Upper lobe of left lung (tissue), 6 donors: ENCODE measurements around the gene ZNF225. TPM values are rescaled to one million over a fixed set of nuclear protein-coding genes. Genes with fewer than 3 reads are reported as not detected.

Experiments
- ATAC-seq, 2 donors: fragments of 200-7000 bp; cut with Tn5 transposase; one replicate each; pipeline ENCODE4 v1.9.1; 2022; ENCODE audit warnings: mild to moderate bottlenecking in 2 of 2, moderate library complexity in 2 of 2; ENCODE audit not compliant: low FRiP score in 2 of 2
- DNase-seq, 2 donors: peaks; one replicate each; pipeline ENCODE4 v3.0.0-alpha.2; 2019 to 2020
- H3K27ac ChIP-seq, 4 donors: fragments of 200-600 bp; sonication (generic); one replicate each; pipeline ENCODE4 v1.5.1; 2016 to 2019
- H3K27me3 ChIP-seq, 4 donors: fragments of 200-600 bp; sonication (generic); one replicate each; pipeline ENCODE4 v1.5.1; 2017 to 2019
- H3K36me3 ChIP-seq, 4 donors: fragments of 200-600 bp; sonication (generic); one replicate each; pipeline ENCODE4 v1.5.1; 2016 to 2019
- H3K4me1 ChIP-seq, 4 donors: fragments of 200-600 bp; sonication (generic); one replicate each; pipeline ENCODE4 v1.5.1; 2018 to 2019
- H3K4me3 ChIP-seq, 4 donors: fragments of 200-600 bp; sonication (generic); one replicate each; pipeline ENCODE4 v1.5.1; 2017 to 2019; ENCODE audit warnings: mild to moderate bottlenecking in 2 of 4, moderate library complexity in 1 of 4
- H3K9me3 ChIP-seq, 4 donors: fragments of 200-600 bp; sonication (generic); one replicate each; pipeline ENCODE4 v1.5.1; 2018 to 2019
- EP300 ChIP-seq, 4 donors: sonication (generic); formaldehyde crosslinking; IDR thresholded peaks; one replicate each; pipeline ENCODE4 v1.5.1; 2017; ENCODE audit warnings: antibody characterized with exemption in 4 of 4, control low read depth in 2 of 4
- POLR2A ChIP-seq, 4 donors: fragments of 450-650 bp; IDR thresholded peaks; one replicate each; pipeline ENCODE4 v1.5.1; 2016 to 2017; ENCODE audit warnings: antibody characterized with exemption in 4 of 4, mild to moderate bottlenecking in 2 of 4
- POLR2AphosphoS5 ChIP-seq, 2 donors: sonication (generic); formaldehyde crosslinking; IDR thresholded peaks; one replicate each; pipeline ENCODE4 v1.5.1; 2017; ENCODE audit warnings: antibody characterized with exemption in 2 of 2
- WGBS, 2 donors: methylation state at CpG; one replicate each; pipeline ENCODE4 v1.1.5; 2017 to 2018; 5-methylcytosine and 5-hydroxymethylcytosine counted together
- total RNA-seq, 6 donors: library from RNA; depleted of rRNA in 4 of 6; stranded (reverse); fragments of >200 nt in 4 of 6; gene quantifications; one replicate each; pipeline versions ENCODE4 v1.1.0 to v1.2.1, GENCODE V29; 2016 to 2021
- TF ChIP-seq, protein P1 (sequence below), 6 experiments: fragments of 450-650 bp in 4 of 6; fragments of 200-600 bp in 2 of 6; sonication (generic) in 2 of 6; IDR thresholded peaks; one replicate each; pipeline ENCODE4 v1.5.1; 2016 to 2019; ENCODE audit warnings: antibody characterized with exemption in 6 of 6
- donor health status: DM: no; HTN: no; CAD: no; lungs with moderate emphysema.
- donor health status: DM: no; HTN: yes; CAD: no; lungs with severe emphysema.

Gene ZNF225
- total RNA-seq, 6 donors from 2014 or later: 1.6 to 11.5 (median 4.5) TPM

DNA sequence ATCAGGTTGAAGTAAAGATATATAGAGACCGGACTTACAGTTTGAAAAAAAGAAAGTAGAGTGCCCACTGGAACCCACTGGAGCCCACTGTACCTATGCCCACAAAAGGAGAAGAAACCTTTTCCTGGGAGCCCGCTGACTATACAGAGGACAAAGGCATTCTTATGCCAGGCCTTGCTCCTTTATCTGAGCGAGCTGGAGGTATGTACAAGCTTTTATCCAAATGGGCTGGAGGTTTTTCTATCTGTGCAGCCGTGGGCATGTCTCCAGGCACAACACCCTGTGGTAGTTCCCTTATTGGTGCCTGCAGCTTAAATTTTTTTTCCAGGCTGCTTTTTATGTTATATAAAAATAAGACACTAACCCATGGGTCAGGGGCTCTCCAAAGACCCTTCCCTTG lies 36.6 kb downstream of the ZNF225 start:
- no peaks in the 10 kb centered on the region for H3K4me1 ChIP-seq
- H3K36me3 ChIP-seq: peaks cover 39 to 98% (median 76%) of the 10 kb centered on the region in 4 donors
- WGBS, 2 donors: 90 to 92% methylated on average over 4 of the region's 4 CpGs
- no peaks in the 10 kb centered on the region for H3K27me3 ChIP-seq
- TF ChIP-seq EP300 (IDR thresholded peaks at IDR 0.05) (no peak), POLR2AphosphoS5 (IDR thresholded peaks at IDR 0.05) (no peak), POLR2A (IDR thresholded peaks at IDR 0.05) (no peak)
- TF ChIP-seq, protein P1, sequence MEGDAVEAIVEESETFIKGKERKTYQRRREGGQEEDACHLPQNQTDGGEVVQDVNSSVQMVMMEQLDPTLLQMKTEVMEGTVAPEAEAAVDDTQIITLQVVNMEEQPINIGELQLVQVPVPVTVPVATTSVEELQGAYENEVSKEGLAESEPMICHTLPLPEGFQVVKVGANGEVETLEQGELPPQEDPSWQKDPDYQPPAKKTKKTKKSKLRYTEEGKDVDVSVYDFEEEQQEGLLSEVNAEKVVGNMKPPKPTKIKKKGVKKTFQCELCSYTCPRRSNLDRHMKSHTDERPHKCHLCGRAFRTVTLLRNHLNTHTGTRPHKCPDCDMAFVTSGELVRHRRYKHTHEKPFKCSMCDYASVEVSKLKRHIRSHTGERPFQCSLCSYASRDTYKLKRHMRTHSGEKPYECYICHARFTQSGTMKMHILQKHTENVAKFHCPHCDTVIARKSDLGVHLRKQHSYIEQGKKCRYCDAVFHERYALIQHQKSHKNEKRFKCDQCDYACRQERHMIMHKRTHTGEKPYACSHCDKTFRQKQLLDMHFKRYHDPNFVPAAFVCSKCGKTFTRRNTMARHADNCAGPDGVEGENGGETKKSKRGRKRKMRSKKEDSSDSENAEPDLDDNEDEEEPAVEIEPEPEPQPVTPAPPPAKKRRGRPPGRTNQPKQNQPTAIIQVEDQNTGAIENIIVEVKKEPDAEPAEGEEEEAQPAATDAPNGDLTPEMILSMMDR (IDR thresholded peaks at IDR 0.05): no peak
- H3K4me3 ChIP-seq: no peak overlapping the region
- ATAC-seq (no peak), DNase-seq (no peak)
- peaks cover 16 to 40% (median 33%) of the 10 kb centered on the region in 4 donors for H3K9me3 ChIP-seq
- H3K27ac ChIP-seq: no peak overlapping the region

DNA sequence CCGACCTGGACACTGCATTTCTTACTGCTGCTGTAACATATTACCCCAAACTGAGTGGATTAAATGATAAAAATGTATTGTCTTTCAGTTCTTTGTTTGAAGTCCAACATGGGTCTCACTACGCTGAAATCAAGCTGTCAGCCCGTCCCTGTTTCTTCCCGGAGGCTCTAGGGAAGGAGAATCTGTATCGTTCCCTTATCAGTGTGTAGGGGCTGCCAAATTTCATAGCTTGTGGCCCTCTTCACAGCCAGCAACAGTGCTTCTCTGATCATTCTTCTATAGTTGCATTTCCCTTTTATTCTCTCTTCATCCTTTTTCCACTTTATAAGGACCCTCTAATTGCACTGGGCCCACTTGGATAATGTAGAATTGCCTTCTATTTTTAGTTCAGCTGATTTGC lies 38.3 kb downstream of the ZNF225 start:
- ATAC-seq (no peak), DNase-seq (no peak)
- 95 to 99% methylated on average over 5 of the region's 5 CpGs for WGBS, 2 donors
- Histone ChIP-seq H3K4me3 (no peak overlapping the region), H3K27me3 (no peaks in the 10 kb centered on the region), H3K4me1 (no peaks in the 10 kb centered on the region), H3K27ac (no peak overlapping the region), H3K36me3 (peaks cover 44 to 98% (median 76%) of the 10 kb centered on the region in 4 donors), H3K9me3 (peaks cover 33 to 55% (median 49%) of the 10 kb centered on the region in 4 donors)
- TF ChIP-seq, protein P1 (IDR thresholded peaks at IDR 0.05): no peak
- TF ChIP-seq POLR2A (IDR thresholded peaks at IDR 0.05): no peak
- no peak for TF ChIP-seq EP300 (IDR thresholded peaks at IDR 0.05)
- TF ChIP-seq POLR2AphosphoS5 (IDR thresholded peaks at IDR 0.05): no peak

DNA sequence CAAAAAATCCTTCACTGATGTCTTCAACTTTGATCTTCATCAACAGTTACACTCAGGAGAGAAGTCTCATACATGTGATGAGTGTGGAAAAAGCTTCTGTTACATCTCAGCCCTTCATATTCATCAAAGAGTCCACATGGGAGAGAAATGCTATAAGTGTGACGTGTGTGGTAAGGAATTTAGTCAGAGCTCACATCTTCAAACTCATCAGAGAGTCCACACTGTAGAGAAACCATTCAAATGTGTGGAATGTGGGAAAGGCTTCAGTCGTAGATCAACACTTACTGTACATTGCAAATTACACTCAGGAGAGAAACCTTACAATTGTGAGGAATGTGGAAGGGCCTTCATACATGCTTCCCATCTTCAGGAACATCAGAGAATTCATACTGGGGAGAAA lies 43.3 kb downstream of the ZNF225 start:
- H3K9me3 ChIP-seq: peaks cover 70 to 93% (median 90%) of the 10 kb centered on the region in 4 donors
- peaks cover 23 to 64% (median 48%) of the 10 kb centered on the region in 4 donors for H3K36me3 ChIP-seq
- no peak overlapping the region for H3K27ac ChIP-seq
- 95% methylated on average over 2 of the region's 2 CpGs for whole genome bisulfite sequencing, 2 donors
- DNase-seq (no peak), ATAC-seq (no peak)
- H3K4me1 ChIP-seq: no peaks in the 10 kb centered on the region
- TF ChIP-seq POLR2A (IDR thresholded peaks at IDR 0.05) (no peak), EP300 (IDR thresholded peaks at IDR 0.05) (no peak), POLR2AphosphoS5 (IDR thresholded peaks at IDR 0.05) (no peak)
- TF ChIP-seq, protein P1 (IDR thresholded peaks at IDR 0.05): no peak
- H3K27me3 ChIP-seq: no peaks in the 10 kb centered on the region
- H3K4me3 ChIP-seq: no peak overlapping the region

DNA sequence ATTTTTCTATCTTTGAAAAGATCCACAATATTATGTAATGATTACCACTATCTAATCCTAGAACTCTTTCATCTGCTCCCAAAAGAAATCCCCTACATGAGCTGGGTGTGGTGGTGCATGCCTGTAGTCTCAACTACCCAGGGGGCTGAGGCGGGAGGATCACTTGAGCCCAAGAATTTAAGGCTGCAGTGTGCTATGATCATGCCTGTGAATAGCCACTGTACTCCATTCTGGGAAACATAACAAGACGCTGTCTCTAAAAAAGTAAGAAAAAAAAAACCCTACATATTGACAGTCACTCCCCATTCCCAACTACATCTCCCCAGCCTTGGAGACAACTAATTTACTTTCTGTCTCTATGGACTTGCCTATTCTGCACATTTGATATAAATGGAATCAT lies 50.6 kb downstream of the ZNF225 start:
- 92 to 96% methylated on average over 2 of the region's 2 CpGs for WGBS, 2 donors
- no peak for ATAC-seq
- H3K36me3 ChIP-seq: peaks cover 12 to 24% (median 16%) of the 10 kb centered on the region in 4 donors

More for the DNA sequence above, 50.6 kb downstream of the ZNF225 start:
- Histone ChIP-seq H3K4me3 (no peak overlapping the region), H3K4me1 (peaks cover 0 to 21% (median 9%) of the 10 kb centered on the region in 4 donors), H3K27me3 (no peaks in the 10 kb centered on the region), H3K27ac (no peak overlapping the region), H3K9me3 (peaks cover 24 to 84% (median 60%) of the 10 kb centered on the region in 4 donors)
- TF ChIP-seq POLR2A (IDR thresholded peaks at IDR 0.05): no peak
- no peak for TF ChIP-seq EP300 (IDR thresholded peaks at IDR 0.05)
- no peak for TF ChIP-seq POLR2AphosphoS5 (IDR thresholded peaks at IDR 0.05)
- TF ChIP-seq, protein P1 (IDR thresholded peaks at IDR 0.05): no peak
- no peak for DNase-seq
